NCI-H2029 (cell line): Measurements from ENCODE around the gene ANKRD16.
"Not testable (repeated sequence)": the region's sequence is repeated elsewhere in the genome, so short reads cannot be mapped to it uniquely, and the experiment has no call there.

Source experiments
- DNase-seq: peaks from one replicate; lab custom pipeline; 2025; lab: John Stamatoyannopoulos, UW

The ANKRD16 gene

DNA sequence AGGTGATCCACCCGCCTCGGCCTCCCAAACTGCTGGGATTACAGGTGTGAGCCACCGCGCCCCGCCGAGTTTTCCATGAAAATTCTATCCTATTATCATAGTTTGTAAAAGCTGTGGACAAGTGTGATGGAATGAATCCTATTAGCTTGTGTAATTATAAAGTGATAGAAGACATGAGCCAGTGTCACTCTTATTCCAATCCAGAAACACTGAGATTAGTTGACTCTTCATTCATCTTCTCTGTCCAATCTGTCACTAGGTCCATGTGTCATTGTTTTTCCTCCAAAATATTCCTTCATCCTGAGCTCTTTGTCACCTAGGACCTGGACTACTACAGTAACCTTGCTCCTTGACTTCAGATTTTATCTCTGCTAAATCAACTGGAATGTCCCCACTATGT is 13.9 kb upstream of the ANKRD16 start:
- no peak for DNase-seq

DNA sequence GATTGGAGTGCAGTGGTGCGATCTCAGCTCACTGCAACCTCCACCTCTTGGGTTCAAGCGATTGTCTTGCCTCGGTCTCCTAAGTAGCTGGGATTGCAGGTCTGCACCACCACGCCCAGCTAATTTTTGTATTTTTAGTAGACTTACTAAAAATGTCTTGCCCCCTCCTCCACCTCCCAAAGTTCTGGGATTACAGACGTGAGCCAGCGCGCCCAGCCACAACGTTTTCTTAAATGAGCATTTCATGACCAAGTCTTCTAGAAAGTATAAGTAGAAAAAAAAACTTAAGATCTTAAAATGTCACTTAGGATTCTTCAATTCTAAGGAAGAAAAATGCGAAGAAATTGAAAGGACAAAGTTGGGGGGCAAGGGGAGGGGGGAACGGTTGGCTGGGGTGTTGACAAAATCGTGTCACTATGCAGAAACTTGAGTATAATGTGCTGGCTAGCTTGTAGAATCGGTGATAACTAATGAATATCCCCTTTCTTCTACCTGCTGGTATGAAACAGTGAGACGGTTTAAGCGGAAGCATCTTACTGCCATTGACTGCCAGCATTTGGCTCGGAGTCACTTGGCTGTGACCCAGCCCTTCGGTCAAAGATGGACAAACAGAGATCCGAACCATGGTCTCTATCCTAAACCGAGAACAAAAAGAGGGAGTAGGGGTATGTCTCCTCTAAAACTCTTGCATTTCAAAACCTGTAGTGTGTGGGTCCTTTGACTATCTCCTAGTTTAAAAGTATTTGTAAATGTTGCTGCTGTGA is 13.0 kb upstream of the ANKRD16 start:
- no peak for DNase-seq

DNA sequence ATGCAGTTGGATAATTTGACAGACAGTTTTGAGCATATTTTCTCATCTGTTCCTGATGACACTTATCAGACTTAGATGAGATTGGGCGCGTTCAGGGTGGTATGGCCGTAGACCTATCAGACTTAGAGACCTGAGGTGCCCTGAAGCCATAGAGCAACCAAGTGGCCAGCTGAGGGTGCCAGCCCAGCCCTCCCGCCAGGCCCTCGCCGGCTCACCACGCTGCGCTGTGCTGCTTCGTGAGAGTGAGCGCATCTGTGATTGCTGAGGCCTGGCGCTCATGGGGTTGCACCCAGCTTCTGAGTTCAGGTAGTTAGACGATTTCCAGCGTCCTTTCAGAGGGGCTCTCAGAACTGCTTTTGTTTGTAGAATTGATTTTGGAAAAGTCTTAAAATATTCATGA is 10.6 kb upstream of the ANKRD16 start:
- no peak for DNase-seq

DNA sequence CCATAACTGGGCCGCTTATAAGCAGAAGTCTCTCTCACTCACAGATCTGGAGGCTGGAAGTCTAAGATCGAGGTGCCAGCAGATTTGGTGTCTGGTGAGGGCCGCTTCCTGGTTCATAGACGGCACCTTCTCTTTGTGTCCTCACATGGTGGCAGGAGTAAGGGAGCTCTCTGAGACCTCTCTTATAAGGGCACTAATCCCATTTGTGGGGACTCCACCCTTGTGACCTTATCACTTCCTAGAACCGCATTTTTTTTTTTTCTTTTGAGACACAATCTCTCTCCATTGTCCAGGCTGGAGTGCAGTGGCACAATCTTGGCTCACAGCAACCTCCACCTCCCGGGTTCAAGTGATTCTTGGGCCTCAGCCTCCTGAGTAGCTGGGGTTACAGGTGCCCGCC is 8.5 kb upstream of the ANKRD16 start:
- no peak for DNase-seq

DNA sequence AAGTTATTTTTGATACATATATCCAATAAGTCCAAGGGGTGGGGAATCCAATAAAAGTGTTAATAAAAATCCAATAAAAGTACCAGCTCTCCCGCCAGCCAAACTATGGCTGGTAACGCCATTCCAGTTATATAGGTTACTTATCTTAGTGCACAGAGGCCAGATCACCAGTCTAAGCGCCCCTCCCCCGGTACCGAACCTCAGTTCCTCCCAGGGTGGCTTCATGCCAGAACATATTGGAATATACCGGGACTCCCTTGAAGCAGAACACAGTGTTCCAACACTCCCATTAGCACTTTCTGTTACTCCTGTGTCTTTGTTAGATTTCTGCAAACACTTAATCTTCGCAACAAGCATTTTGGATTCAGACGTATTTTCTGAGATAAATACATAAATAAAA is 7.8 kb upstream of the ANKRD16 start:
- DNase-seq: no peak

DNA sequence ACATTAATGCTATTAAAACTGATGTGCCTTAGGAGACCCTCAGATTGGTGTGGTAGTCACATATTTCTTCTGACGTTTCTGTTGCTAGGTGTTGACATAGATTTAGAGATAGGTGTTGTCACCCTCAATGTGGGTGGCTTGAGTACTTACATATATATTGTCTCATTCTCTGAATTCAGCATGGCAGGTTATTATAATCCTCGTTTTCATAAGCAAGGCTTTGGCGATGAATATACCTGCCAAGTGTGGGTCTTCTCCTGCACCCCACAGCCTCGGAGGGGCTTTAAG is 7.3 kb upstream of the ANKRD16 start:
- no peak for DNase-seq

DNA sequence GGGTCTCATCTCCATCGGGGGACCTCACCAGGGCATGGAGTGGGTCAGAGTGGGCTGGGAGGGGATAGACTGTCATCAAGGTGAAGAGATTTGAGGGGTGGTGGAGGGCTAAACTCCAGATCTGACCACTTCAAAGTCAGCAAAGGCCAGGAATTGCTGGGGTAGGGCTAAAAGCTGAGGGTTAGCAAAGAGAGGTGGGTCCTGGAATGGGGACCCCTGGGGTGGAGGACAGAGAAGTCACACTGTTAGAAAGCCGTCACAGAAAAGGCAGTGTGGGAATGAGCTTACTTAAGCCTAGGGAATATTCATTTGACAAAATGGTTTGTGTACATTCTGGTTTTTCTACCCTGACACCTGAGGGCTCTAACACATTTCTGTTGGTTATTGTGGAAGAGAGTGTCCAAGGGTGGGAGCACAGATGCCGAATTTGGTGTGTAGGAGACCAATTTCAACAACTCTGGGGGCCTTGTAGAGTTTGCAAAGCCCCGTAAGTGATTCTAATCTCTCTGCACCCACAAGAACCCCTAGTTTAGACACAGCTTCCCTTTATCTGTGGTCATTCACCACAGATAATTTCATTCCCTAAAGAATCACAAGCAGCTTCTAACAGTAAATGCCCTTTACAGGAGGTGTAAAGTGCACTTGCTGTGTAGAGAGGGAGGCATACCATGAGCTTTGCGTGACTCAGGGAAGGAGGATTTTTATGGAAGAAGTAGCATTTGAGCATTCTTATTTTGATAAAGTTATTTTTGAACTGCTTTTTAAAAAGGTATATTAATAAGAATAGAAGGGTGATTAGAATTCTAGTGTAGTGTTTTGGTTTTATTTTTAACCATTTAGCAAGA is 6.7 kb upstream of the ANKRD16 start:
- DNase-seq: no peak

DNA sequence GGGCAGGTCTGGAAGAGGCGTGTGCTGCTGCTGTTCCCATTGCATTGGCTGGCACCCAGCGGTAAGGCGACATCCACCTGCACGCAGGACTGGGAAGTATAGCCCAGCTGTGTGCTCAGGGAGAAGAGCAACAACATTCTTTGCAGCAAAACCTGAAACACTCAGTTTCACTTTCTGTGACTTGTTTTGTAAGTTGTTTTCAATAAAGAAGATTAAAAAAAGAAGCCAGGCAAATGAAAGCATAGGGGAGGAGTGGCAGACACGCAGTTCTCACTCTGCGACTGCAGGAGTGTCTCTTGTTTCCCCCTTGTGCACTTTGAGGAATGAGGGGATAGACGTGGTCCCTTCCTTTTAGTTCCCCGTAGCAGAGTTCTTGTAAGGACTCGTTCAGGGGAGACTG is 6.1 kb upstream of the ANKRD16 start:
- DNase-seq: no peak

DNA sequence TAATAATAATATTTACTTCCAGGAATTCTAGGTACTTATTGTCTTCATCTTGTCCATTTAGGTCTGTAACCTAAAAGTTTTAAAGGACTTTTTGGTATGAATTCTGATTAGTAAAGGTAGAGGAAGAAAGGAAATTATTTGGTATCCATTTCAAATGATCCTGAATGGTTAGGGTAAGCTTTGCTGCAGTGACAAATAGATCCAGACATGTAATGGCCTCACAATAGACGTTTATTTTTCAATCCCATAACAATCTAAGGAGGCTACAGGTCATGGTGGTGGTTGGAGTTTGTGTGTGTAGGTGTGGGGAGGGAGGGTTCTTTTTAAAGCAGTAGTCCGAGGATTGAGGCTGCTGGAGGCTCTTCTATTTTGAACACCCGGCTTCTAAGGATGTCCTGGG is 5.7 kb upstream of the ANKRD16 start:
- DNase-seq: no peak

DNA sequence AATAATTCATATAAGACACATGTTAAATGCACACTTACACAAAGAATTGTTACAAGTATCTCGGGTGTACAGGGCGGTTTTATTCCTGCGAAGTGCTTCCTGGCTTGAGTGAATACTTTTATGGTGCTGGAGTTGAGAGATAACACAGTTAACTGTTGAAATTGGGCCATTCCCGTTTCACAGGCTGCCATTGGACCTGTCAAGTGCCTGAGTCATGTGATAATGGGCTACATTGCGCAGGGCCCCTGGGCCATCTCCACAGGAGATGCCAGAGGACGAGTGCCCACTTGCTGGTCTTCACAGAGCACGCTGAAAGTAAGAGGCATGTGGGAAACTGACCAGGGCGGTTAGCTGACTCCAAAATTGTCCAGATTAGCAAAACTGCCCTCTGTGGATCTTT is 5.2 kb upstream of the ANKRD16 start:
- DNase-seq: no peak

DNA sequence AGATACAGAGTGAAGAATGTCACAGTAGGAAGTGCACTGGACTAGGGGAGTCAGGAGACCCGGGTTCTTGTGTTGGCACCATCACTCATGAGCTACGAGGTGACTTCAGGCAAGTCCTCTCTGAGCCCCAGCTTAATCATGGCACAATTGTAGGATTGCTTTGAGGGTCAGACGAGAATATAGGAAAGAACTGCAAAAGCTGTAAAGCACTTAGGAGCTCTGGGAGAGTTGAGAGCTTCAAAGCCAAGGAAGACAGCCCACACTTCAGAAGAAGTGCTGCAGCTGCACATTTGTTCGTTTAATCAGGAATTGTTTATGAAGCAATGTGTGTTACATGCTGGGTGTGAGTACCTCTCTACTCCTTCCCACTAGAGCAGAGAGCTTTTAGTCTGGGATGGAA is 4.7 kb upstream of the ANKRD16 start:
- no peak for DNase-seq

DNA sequence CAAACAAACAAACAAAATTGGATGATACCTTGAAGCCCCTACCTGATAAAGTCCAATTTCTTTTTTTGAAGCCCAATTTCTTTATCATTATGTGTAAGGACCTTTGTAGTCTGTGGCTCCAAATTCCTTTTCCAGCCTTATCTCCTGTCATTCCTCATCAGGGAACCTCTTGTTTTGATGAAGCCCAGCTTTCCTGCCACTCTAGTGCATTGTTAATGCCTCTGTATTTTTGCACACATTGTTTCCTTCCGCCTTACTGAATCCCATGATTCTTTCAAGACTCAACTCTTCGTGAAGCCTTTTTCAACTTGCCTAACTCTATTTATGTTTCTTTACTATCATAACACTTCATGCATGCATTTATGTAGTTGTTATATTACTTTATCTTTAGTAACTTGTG is 3.6 kb upstream of the ANKRD16 start:
- DNase-seq: no peak

DNA sequence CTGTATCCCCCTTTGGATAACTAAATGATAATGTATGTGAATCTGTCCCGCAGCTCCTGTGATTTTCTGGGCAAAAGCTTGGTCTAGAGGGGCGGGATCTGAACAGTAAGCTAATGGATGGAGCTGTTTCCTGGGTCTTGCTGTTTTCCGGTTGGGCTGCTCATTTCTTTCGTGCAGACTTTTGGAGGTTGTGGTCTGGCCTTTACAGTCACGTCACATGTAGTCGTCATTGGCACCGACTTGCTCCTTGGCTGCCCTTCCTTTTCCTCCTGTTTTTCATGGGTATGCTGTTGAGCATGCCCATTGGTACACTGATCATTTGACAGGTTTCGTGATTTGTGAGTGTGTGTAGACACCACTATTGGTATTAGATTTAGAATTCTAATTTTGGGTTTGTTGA is 2.3 kb upstream of the ANKRD16 start:
- no peak for DNase-seq

DNA sequence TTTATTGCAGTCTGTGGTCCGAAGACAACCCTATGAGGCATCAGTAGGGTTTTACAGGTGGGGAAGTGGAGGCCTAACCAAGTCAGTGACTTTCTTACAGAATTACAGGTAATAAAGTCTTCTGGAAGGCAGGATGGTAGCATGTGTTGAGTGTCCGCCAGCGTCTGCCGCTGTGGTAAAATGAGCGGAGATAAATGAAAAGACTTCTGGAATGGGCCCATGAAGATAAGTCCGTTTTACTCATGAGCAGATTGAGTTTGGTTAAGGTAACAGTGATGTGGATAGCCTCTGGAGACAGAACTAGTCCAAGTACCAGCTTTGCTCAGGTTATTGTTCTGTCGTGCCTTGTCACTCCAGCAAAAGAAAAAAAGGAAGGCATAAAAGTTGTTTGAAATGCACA is 1.3 kb upstream of the ANKRD16 start:
- no peak for DNase-seq

DNA sequence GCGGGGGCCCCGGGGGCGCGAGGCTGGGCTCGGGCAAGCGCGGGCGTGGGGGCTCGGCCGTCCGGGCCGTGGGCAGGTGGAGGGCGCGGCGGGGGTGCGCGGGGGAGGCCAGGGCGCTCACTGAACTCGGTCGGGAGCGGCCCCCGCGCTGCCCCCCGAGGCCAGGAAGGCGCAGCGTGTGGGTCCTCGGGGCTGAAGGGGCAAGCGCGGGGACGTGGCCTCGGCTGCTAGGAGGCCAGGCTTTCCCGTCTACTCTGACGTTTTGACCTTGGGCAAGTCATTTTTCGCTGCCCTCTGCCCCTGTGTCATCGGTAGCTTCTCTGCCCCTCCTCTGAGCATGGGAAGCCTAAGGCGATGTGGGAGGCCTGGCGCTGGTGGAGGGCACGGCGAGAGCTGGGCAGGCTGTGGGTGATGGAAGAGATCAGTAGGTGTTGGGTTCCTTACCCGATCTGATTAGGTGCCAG is 791 bp upstream of the ANKRD16 start:
- no peak for DNase-seq

DNA sequence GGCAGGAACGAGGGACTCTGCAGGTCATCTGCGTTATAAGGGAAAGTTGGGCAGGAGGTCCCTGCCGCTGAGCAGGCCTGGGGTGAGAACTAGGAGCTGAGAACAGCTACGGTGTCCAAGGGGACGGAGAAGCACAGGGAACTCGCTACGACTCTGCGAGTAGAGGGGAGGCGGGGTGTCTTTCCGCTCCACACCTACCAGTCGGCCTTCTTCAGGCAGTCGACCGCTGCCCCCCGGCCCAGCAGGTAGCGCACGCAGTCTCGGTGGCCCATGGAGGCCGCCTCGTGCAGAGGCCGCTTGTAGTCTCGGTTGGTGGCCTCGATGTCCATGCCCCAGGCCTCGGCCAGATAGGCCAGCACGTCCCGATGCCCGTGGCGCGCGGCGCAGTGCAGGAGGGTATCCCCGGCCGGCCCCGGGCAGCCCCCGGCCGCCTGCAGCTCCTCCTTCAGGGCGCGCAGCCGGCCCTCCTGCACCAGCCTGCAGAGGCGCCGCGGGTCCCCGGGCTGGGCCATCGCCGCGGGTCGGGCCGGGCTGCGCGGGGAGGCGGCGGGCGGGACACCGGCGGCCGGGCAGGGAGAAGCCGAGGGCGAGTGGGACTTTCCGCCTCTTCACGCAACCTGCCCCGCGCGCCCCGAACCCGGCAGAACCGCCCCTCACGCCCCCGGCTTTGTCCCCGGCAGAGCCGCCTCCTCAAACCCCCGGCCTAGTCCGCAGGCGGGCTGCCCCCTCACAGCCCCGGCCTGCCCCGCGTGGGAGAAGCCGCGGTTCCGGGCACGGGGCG is 660 bp downstream of the ANKRD16 start:
- DNase-seq: no peak

DNA sequence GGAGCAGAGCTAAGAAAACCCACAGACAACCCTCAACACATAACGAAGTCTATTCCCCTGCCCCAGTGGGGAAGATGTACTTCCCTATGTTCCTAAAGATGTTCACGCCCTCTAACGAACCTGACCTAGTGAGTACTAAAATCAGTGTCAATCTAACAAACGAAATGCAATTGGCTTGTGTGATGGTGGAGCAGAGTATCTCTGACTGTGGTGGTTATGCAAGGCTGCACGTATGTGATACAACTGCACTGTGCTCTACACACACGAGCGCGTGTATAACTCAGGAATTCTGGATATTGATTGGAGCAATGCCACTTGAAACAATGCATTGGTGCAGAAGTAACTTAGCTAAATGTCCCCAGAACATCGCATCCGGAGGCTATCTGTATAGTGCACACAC is 1.3 kb downstream of the ANKRD16 start:
- DNase-seq: no peak

DNA sequence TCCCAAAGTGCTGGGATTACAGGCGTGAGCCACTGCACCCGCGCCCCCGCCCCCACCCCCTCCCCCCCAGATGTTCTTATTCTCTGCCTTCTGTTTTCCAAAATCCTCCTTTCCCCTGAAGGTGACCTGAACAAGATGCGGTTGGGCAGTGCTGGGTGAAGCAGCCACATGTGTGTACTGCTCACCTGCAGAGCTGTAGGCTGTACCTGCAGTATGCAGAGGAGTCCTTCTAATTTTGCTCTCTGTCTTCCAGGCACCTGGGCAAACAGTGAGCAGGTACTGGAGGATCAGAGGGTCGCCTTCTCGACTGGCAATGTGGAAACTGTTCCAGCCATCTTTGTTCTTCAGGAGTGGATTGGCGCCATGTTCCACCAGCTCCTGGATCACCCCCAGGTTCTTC is 2.1 kb downstream of the ANKRD16 start:
- no peak for DNase-seq

DNA sequence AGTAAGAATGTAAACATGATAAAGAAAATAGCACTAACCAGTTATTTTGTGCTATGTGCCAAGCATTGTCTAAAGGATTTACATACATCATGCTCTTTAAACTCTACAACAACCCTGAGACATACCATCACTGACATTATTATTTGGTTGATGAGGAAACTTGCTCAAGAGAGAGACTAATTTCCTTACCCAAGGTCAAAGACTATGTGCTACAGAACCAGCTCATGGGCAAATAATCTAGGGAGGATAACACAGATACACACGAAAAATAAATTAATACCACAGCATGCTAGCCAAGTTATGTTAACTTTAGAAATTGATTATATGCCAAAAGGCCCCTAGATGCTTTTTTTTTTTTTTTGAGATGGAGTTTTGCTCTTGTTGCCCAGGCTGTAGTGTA is 2.7 kb downstream of the ANKRD16 start:
- DNase-seq: no peak

DNA sequence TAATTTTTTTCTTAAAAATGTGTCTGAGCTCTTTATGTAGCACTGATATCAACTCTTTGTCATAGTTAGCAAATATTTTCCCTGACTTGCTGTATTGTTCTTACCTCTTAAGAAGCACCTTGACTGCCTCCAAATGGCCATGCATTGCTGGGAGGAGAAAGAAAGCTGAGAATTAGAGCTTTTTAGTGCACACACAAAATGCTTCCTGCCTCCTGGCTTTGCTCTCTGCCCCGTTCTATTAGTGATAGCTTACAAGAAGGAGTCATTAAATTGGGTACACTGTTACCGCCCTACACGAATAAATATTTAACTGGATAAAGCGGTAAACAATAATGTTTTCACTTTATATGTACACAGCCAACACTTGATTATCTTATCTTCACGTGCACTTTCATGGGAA is 4.1 kb downstream of the ANKRD16 start:
- DNase-seq: no peak

DNA sequence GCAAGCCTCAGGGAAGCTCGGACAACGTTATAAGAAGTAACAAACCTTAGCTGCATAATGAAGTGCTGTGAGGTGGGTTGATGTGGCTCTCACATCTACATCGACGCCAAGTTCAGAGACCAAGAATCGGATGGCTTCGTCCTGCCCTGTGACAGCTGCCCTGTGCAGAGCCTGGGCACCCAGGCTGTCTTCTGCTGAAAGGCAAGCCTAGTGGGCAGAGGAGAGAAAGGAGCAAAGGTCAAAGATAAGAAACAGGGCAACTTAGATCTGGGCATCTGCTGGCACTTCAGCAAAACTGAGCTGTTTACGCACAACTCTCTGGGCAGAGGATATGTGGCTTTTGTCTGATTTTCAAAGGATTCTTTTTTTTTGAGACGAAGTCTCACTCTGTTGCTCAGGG is 6.7 kb downstream of the ANKRD16 start:
- DNase-seq: no peak

DNA sequence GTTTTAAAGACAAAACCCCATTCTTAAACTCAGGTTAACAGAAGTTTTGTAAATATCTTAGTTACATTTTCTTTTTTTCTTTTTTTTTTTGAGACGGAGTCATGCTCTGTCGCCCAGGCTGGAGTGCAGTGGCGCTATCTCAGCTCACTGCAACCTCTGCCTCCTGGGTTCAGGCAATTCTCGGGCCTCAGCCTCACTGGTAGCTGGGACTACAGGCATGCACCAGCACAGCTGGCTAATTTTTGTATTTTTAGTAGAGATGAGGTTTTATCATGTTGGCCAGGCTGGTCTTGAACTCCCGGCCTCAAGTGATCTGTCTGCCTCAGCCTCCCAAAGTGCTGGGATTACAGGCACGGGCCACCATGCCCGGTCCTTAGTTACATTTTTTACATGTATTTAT is 12.7 kb downstream of the ANKRD16 start:
- not testable (repeated sequence) for DNase-seq

DNA sequence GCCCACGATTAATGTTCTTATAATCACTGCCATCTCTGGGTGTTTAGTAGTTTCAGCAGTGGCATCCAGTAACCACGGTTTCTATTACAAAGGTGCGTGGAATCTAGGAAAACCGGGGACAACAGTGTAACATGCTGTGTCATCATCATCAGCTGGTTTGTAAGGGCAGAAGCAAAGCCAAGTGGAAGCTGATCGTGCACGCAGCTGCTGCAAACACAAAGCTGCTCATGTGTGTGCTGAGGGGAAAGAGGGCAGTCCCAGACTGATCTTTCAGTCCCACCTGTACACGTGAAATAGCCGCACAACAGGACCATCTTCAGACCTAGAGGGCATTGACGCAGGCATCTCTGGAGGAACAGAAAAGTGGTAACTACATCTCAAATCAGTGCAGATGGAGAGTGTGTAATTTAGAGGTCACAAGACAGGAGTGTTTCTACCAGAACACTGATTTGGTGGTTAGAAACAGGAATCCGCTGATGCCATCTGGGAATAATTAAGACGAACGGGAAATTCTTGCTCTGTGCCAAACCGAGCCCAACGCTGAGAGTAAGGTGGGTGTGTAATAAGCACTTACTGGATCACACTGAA is 13.4 kb downstream of the ANKRD16 start:
- DNase-seq: no peak
